Activated T-cell treated with anti-CD3 and anti-CD28 coated beads for 4 hours (primary cell): Measurements from ENCODE around the gene TDRD10.
A peak's percentile ranks its signal among the peaks of the same experiment; 100 is the strongest.

ENCODE experiments used
- DNase-seq: peaks from one replicate; pipeline ENCODE4 v3.0.0-alpha.2; 2020

Gene TDRD10

GRCh38 chr1:154502066-154502743, at the start of gene TDRD10, which contains the start of gene SHE:
Gene TDRD10, plus strand, starts transcription at chr1:154502219. Its CDS starts 4,685 bp downstream, at chr1:154506904.
Gene SHE, minus strand, starts transcription at chr1:154502412. Its CDS starts 386 bp downstream, at chr1:154502026.
- no peak for DNase-seq

DNA sequence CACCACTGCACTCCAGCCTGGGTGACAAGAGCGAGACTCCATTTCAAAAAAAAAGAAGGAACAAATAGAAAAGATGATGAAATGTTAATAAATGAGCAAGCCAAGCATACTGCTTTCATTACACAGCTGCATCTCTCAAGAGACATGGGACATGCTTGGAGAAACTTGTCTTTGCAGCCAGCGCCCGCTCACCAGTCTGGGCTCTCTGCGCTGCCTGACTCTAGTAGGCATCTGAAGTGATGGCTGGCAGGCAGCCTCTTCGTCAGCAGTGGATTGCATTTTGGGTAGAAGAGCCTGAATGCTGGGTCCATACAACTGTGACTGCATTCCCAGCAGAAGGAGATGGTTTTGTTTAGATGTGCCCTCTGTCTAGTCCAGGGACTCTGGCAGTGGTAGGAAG, 48.9 kb upstream of the TDRD10 start:
- no peak for DNase-seq

DNA sequence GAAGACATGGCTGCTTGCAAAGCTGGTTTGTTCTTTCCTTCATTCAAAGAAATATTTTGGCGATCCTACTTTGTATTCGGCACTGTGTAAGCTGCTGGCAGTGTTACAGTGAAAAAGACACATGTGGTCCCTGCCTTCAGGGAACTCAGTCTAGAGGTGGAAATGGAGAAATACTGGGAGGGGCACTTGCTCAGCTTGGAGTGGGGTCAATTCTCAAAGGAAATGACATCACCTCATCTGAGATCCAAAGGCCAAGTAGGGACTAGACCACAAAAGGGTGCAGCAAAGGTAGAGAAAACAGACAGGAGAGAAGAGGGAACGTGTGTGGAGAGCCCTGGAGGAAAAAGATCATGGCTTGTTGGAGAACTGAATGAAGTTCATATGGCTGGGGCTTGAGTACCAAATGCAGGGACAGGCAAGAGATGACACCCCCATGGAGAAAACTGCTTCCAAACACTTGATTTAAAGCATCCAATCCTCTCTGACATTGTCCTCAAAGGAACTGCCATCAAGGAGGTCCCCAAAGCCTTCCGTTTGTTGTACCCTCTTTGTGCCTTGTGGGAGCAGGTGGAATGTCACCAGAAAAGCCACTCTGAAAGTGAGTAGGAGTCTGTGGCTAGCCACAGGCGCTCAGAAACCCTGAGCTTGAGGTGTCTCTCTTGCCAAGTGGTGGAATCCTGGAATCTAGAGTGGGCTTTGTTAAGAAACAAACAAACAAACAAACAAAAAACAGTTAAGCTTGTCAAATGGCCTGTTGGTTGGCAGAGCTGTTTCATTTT, 48.3 kb upstream of the TDRD10 start:
- no peak for DNase-seq

DNA sequence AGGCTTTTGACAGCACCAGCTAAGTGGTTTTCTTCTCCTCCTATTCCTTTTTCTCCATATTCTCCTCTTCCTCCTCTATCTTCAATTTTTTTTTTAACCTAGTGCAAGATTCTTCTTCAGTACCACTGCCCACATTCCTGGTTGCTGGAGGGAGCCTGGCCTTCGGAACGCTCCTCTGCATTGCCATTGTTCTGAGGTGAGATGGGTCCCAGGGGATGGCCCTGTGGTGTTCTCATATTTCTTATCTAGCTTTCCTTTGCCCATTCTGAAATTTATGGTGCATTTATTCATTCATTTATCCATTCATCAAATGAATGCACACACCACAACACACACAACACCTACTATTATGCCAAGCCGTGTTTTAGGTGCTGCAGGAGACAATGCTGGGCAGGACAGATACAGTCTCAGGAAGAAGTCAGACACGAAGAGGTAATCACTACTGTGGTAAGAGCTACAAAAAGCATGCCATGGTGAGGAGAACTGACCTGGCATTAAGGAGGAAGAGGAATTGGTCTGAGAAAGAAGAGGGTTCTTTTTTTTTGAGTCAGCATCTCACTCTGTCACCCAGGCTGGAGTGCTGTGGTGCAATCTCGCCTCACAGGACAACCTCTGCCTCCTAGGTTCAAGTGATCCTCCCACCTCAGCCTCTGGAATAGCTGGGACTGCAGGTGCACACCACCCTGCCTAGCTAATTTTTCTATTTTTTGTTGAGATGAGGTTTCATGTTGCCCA, 47.5 kb upstream of the TDRD10 start:
- DNase-seq, result no peak

- no peak for DNase-seq
Observed at GRCh38 chr1:154456631-154457030, 45.4 kb upstream of the TDRD10 start.

- no peak for DNase-seq
Observed at GRCh38 chr1:154459080-154459479, 42.9 kb upstream of the TDRD10 start.

DNA sequence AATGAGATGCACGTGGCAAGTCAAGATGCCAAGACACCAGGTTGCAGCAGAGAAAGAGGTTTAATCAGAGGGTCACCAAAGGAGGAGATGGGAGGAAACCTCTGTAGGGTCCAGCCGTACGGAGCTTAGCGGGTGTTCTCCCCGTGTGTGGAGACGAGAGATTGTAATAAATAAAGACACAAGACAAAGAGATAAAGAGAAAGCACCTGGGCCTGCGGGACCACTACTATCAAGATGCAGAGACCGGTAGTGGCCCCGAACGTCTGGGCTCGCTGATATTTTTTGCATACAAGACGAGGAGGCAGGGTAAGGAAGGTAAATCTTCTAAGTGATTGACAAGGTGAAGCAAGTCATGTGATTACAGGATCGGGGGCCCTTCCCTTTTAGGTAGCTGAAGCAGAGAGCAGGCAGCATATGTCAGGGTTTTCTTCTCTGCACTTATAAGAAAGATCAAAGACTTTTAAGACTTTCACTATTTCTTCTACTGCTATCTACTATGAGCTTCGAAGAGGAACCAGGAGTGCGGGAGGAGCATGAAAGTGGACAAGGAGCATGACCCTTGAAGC, 41.2 kb upstream of the TDRD10 start:
- DNase-seq, result no peak

DNA sequence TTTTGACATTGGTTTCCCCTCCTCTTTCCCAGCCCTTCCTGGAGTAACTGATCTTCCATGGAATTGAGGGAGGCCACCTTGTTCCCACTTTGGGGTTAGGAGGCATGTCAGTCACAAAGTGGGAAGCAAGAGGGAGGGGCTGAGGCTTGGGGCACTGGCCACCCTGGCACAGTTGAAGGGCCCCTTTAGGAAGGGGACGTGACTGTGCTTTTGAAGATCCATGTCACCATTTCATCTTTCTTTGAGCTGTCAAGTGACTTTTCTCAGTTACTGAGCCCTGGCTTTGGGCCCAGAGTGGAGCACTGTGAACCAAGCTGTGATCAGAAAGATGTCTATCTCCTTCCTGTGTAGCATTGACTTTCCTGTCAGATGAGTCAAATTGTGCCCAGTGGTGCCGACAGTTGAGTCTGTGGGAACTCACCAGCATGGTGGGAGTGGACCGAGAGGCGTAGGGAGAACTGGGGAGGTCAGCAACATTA, 38.5 kb upstream of the TDRD10 start:
- DNase-seq, result peak; percentile 27

DNA sequence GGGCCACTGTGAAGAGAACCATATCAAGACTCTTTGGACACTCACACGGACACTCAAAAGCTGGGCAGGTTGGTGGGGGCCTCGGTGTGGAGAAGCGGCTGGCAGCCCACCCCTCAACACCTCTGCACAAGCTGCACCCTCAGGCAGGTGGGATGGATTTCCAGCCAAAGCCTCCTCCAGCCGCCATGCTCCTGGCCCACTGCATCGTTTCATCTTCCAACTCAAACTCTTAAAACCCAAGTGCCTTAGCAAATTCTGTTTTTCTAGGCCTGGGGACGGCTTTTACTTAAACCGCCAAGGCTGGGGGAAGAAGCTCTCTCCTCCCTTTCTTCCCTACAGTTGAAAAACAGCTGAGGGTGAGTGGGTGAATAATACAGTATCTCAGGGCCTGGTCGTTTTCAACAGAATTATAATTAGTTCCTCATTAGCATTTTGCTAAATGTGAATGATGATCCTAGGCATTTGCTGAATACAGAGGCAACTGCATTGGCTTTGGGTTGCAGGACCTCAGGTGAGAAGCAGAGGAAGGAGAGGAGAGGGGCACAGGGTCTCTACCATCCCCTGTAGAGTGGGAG, 36.3 kb upstream of the TDRD10 start:
- DNase-seq, result no peak

DNA sequence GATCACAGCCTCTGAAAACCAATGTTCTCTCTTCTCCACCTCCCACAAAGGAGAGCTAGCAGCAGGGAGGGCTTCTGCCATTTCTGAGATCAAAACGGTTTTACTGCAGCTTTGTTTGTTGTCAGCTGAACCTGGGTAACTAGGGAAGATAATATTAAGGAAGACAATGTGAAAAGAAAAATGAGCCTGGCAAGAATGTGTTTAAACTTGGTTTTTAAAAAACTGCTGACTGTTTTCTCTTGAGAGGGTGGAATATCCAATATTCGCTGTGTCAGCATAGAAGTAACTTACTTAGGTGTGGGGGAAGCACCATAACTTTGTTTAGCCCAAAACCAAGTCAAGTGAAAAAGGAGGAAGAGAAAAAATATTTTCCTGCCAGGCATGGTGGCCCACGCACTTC, 35.8 kb upstream of the TDRD10 start:
- DNase-seq, result no peak

DNA sequence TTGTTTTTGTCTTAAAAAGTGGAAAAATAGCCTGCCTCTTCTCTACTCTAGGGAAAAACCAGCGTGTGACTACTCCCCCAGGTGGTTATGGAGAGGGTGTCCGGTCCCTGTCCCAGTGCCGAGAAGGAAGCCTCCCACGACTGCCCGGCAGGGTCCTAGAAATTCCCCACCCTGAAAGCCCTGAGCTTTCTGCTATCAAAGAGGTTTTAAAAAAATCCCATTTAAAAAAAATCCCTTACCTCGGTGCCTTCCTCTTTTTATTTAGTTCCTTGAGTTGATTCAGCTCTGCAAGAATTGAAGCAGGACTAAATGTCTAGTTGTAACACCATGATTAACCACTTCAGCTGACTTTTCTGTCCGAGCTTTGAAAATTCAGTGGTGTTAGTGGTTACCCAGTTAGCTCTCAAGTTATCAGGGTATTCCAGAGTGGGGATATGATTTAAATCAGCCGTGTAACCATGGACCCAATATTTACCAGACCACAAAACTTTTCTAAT, 35.0 kb upstream of the TDRD10 start:
- DNase-seq, result no peak

GRCh38 chr1:154467434-154468102, 34.5 kb upstream of the TDRD10 start:
- DNase-seq, result no peak

GRCh38 chr1:154468535-154469250, 33.3 kb upstream of the TDRD10 start:
- no peak for DNase-seq

DNA sequence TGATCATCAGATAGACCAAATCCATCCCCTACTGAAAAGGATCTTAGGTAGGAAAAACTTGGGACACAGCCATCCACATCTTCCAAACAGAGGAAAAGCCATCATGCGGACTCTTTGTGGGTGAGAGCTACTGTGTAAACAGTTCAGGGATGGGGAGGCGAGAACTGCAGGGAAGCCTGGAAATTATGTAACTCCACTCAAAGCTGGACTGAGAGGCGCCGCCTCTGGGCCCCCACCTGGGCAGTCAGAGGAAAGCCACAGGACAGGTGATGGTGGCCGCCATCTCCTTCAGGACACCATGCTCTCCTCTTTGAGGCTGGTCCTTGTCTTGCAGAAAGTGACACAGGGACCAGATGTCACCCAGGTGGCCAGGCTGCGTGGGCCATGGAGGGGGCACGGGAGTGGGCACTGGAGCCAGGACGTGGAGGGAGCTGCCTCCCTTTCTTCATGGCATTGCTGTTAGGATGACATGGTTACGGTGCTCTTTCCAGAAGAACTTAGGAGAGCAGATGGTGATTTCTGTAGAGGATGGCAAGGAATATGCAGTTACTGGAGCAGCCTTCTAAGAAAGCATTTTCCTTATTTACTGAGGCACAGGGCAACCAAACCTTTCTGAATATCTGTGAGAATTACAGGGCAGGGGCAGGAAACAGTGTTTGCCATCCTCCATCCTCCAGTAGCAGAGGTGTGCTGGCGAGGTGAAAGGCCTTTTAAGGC, 32.0 kb upstream of the TDRD10 start:
- DNase-seq, result no peak

GRCh38 chr1:154471304-154471703, 30.7 kb upstream of the TDRD10 start:
- DNase-seq, result no peak

DNA sequence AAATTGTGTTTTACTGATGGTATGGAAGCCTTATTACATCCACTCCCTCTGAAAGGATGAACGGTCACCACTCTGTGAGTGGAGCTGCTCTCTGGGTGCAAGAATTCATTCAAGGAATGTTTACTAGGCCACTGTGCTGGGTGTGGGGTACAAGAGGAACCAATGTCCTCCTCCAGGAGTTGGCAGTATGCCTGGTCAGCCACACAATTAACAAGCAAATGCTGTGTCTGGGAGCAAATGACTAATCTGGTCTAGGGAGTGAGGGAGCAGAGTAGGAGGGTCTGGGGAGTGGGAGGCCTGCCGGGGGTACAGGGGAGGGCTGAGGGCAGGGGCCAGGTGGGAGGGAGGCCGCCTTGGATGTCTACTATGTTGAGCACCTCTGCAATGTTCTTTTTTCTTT, 27.2 kb upstream of the TDRD10 start:
- no peak for DNase-seq

DNA sequence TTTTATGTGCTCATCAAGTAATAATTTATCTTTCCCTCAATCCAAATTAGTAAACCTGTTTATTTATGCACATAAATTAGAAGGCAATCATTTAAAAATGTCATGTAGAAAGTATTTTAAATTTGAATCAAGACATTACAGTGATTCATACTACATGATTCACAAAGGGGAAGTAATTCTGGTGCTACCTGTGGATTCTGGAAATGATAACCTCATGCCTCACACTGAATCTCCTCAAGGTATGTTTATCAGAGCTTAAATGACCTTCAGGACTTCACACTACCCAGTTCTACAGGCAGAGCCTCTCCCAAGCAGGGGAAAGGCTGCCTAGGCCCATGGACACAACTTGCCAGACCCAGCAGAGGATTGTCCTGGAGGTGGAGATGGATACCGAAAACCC, 25.2 kb upstream of the TDRD10 start:
- no peak for DNase-seq

DNA sequence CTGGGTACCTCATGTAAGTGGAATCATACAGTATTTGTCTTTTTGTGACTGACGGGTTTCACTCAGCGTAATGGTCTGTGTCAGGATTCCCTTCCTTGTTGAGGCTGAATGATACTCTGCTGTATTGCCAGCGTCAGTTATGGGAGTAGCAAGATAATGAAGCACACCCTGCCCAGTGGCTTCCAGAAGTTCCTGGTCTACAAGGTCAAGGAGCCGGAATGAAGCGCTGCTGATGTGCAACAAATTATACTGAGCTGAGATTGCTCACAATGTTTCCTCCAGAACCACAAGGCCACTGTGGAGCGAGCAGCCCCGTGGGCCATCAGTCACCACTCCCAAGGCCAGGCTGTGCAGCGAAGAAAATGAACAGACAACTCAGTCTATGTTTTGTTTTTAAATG, 24.0 kb upstream of the TDRD10 start:
- DNase-seq, result no peak

DNA sequence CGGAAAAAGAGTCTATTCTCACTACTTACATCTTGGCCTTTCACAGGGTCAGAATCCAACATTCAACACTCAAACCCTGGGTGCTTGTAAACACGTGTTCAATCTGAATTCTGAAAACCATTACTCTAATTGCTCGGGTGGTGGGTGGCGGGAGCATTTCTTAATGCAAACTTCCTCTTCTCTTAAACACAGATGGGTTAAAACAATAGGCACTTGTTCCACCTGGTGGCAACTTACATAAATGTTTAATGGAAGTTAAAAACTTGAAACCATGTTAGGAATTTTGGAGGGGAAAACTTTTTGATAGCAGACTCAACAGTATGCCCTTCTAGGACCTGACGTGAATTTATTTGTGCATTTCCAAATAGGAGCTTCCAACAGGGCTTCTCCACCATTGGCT, 23.4 kb upstream of the TDRD10 start:
- DNase-seq, result no peak

GRCh38 chr1:154479764-154480421, 22.1 kb upstream of the TDRD10 start:
- DNase-seq, result peak; percentile 66
